Measurements from ENCODE around the gene ATP9B. TPM values are rescaled to one million over a fixed set of nuclear protein-coding genes. Genes with fewer than 3 reads are reported as not detected.
"Not testable (repeated sequence)": the region's sequence is repeated elsewhere in the genome, so short reads cannot be mapped to it uniquely, and the experiment has no call there.

Gene ATP9B
- total RNA-seq, 1 experiment from 2014 or later = 8.6 TPM

DNA sequence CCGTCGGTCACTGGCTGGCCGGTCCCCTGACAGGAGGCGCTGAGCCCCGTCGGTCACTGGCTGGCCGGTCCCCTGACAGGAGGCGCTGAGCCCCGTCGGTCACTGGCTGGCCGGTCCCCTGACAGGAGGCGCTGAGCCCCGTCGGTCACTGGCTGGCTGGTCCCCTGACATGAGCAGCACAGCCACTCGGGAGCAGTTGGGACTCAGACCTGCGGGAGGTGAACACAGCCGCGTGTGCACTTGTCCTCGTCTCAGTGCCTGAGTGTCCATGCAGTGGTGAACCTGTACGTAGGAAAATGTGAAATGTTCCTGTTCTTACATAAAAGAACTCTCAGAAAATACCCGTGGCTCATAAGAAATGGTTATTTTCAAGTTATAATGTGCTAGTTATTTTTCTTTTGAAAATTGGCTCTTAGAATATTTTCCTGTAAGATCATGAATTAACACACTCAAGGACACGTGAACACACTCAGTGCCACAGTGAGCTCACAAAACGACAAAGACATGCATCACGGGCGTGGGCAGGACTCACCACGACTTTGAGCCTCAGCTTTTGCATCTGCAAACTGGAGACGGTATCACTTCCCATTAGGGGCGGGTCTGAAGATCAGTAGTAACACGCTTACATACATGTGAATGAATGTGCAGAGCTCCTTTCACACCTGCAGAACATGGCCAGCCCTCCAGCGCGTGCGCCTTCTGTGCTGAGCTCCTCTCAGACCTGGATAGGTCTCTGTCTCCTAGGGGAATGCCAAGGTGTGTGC, 305.4 kb downstream of the ATP9B start:
- intact Hi-C loops (cut with micrococcal nuclease; ENCODE audit: unreplicated experiment) = no loop called here
- CTCF ChIA-PET = no interaction called here
- no peak for DNase-seq
- Histone ChIP-seq H3K4me1 (replicated peaks; ENCODE audit: insufficient read depth) (no peaks in the 10 kb centered on the region), H2AFZ (no peak overlapping the region), H3K36me3 (ENCODE audit: low read depth) (no peaks in the 10 kb centered on the region), H4K20me1 (ENCODE audit: insufficient read depth) (no peaks in the 10 kb centered on the region), H3K27ac (no peak overlapping the region), H3K79me2 (ENCODE audit: low read depth) (no peaks in the 10 kb centered on the region), H3K9me2 (ENCODE audit: insufficient read depth) (no peaks in the 10 kb centered on the region), H3K4me2 (no peak overlapping the region), H3K4me3 (no peak overlapping the region), H3F3A (ENCODE audit: insufficient read depth, low read depth) (no peaks in the 10 kb centered on the region), H3K27me3 (ENCODE audit: insufficient read depth, low read depth) (no peaks in the 10 kb centered on the region), H3K9me3 (ENCODE audit: insufficient read depth, low read depth) (no peaks in the 10 kb centered on the region)
- TF ChIP-seq, protein P1, sequence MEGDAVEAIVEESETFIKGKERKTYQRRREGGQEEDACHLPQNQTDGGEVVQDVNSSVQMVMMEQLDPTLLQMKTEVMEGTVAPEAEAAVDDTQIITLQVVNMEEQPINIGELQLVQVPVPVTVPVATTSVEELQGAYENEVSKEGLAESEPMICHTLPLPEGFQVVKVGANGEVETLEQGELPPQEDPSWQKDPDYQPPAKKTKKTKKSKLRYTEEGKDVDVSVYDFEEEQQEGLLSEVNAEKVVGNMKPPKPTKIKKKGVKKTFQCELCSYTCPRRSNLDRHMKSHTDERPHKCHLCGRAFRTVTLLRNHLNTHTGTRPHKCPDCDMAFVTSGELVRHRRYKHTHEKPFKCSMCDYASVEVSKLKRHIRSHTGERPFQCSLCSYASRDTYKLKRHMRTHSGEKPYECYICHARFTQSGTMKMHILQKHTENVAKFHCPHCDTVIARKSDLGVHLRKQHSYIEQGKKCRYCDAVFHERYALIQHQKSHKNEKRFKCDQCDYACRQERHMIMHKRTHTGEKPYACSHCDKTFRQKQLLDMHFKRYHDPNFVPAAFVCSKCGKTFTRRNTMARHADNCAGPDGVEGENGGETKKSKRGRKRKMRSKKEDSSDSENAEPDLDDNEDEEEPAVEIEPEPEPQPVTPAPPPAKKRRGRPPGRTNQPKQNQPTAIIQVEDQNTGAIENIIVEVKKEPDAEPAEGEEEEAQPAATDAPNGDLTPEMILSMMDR (conservative IDR thresholded peaks at IDR 0.05) = no peak
- no peak for TF ChIP-seq EZH2 (IDR thresholded peaks at IDR 0.05; ENCODE audit: low read depth)
- POLR2A ChIA-PET (ENCODE audit: unreplicated experiment) = no interaction called here
- BruUV-seq (replicated peaks) = no TSS peak

DNA sequence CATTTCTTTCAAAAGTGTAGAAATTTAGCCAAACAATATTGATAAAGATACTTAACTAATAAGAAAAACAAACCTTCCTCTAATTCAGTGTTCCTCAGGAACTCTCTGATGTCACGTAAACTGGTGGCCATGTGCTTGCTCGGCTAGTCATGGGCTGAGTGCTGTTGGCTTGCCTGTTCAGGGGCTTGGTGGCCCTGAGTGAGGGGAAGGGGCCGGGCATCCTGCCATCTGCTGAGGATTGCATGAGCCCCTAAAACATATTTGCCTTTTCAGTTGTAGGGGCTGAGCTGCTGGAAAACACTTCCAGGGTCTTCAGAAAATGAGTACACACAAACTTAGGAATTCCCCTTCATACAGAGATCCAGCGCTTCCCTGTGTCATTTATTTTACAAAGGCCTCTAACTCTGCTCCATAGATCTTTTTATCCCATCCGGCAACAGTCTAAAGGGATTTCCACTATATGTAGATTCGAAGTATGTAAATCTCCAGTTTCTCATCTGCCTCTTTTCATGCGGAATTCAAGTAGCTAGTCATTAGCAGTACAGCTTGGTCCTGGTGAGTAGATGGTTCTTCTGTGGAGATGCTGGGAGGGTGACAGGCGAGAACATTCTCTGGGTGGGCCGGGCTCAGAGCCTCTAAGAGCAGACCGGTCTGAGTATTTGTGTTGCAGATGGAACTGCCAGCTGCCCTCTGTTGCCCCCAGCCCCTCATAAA, 306.4 kb downstream of the ATP9B start:
- BruUV-seq (replicated peaks) = no TSS peak
- no peak for DNase-seq
- no peak overlapping the region for H2AFZ ChIP-seq

GRCh38 chr18:79376661-79377060, 307.5 kb downstream of the ATP9B start:
- POLR2A ChIA-PET (ENCODE audit: unreplicated experiment); H3K9me2 ChIP-seq (ENCODE audit: insufficient read depth); intact Hi-C loops (cut with micrococcal nuclease; ENCODE audit: unreplicated experiment); H3F3A ChIP-seq (ENCODE audit: insufficient read depth, low read depth); BruUV-seq (replicated peaks); H4K20me1 ChIP-seq (ENCODE audit: insufficient read depth); H3K36me3 ChIP-seq (ENCODE audit: low read depth); H2AFZ ChIP-seq; DNase-seq; H3K27ac ChIP-seq; H3K4me3 ChIP-seq; H3K9me3 ChIP-seq (ENCODE audit: insufficient read depth, low read depth); H3K79me2 ChIP-seq (ENCODE audit: low read depth); H3K27me3 ChIP-seq (ENCODE audit: insufficient read depth, low read depth); H3K4me1 ChIP-seq (replicated peaks; ENCODE audit: insufficient read depth); H3K4me2 ChIP-seq: not testable (repeated sequence)
- CTCF ChIA-PET = interaction anchor here (0.7 kb wide), 1 partner anchor 297 kb away, joined by 4 read pairs; no protein-coding TSS in a partner anchor

More for the DNA sequence above, 306.4 kb downstream of the ATP9B start:
- H3F3A ChIP-seq (ENCODE audit: insufficient read depth, low read depth) = no peaks in the 10 kb centered on the region
- H3K79me2 ChIP-seq (ENCODE audit: low read depth) = no peaks in the 10 kb centered on the region
- H3K4me2 ChIP-seq = no peak overlapping the region
- no peaks in the 10 kb centered on the region for H3K4me1 ChIP-seq (replicated peaks; ENCODE audit: insufficient read depth)
- H3K9me3 ChIP-seq (ENCODE audit: insufficient read depth, low read depth) = no peaks in the 10 kb centered on the region
- H3K27ac ChIP-seq = no peak overlapping the region
- intact Hi-C loops (cut with micrococcal nuclease; ENCODE audit: unreplicated experiment) = no loop called here
- no peaks in the 10 kb centered on the region for H3K9me2 ChIP-seq (ENCODE audit: insufficient read depth)
- H3K27me3 ChIP-seq (ENCODE audit: insufficient read depth, low read depth) = no peaks in the 10 kb centered on the region
- no peaks in the 10 kb centered on the region for H3K36me3 ChIP-seq (ENCODE audit: low read depth)
- TF ChIP-seq EZH2 (IDR thresholded peaks at IDR 0.05; ENCODE audit: low read depth) = no peak
- TF ChIP-seq, protein P1 (conservative IDR thresholded peaks at IDR 0.05) = no peak
- no peak overlapping the region for H3K4me3 ChIP-seq
- ChIA-PET CTCF (interaction anchor here (0.7 kb wide), 1 partner anchor 298 kb away, joined by 4 read pairs; no protein-coding TSS in a partner anchor), POLR2A (ENCODE audit: unreplicated experiment) (no interaction called here)
- H4K20me1 ChIP-seq (ENCODE audit: insufficient read depth) = no peaks in the 10 kb centered on the region; the same call in 1 of the 2 replicates

All from PC-9 (cell line).